Dermis blood vessel endothelial cell (primary cell): ENCODE data around the gene CEP126. TPM values are rescaled to one million over a fixed set of nuclear protein-coding genes. Genes with fewer than 3 reads are reported as not detected.
"Not testable (repeated sequence)": the region's sequence is repeated elsewhere in the genome, so short reads cannot be mapped to it uniquely, and the experiment has no call there.

ENCODE experiments used
- DNase-seq: peaks from one replicate; pipeline ENCODE4 v3.0.0; 2010
- total RNA-seq: library from RNA; depleted of rRNA; stranded (reverse); fragments of >200 nt; gene quantifications from 2 replicates; pipeline ENCODE4 v1.2.3, GENCODE V29; 2014

Gene CEP126
- total RNA-seq, 1 donor from 2014 or later = 0.34 TPM

- no peak for DNase-seq
Measured at GRCh38 chr11:101929294-101929915, 14.6 kb downstream of the CEP126 start.

- DNase-seq = no peak
Measured at GRCh38 chr11:101931692-101932091, 16.9 kb downstream of the CEP126 start.

- no peak for DNase-seq
Measured at GRCh38 chr11:101940901-101941520, 26.2 kb downstream of the CEP126 start.

GRCh38 chr11:101944923-101945322 lies 30.1 kb downstream of the CEP126 start:
- no peak for DNase-seq

GRCh38 chr11:101945448-101945847 lies 30.6 kb downstream of the CEP126 start:
- no peak for DNase-seq

GRCh38 chr11:101949680-101950220 lies 34.9 kb downstream of the CEP126 start:
- no peak for DNase-seq

- DNase-seq = no peak
Measured at GRCh38 chr11:101955278-101955677, 40.5 kb downstream of the CEP126 start.

GRCh38 chr11:101955701-101956100 lies 40.9 kb downstream of the CEP126 start:
- DNase-seq = no peak

GRCh38 chr11:101960231-101960630 lies 45.4 kb downstream of the CEP126 start:
- no peak for DNase-seq

- DNase-seq = not testable (repeated sequence)
Measured at GRCh38 chr11:101964200-101964599, 49.4 kb downstream of the CEP126 start.

- no peak for DNase-seq
Measured at GRCh38 chr11:101974255-101974654, 59.4 kb downstream of the CEP126 start.

- no peak for DNase-seq
Measured at GRCh38 chr11:101974771-101975170, 60.0 kb downstream of the CEP126 start.

GRCh38 chr11:101975734-101976133 lies 60.9 kb downstream of the CEP126 start:
- no peak for DNase-seq

- no peak for DNase-seq
Measured at GRCh38 chr11:101987370-101987769, 72.6 kb downstream of the CEP126 start.

GRCh38 chr11:101993172-101993571 lies 78.4 kb downstream of the CEP126 start:
- DNase-seq = no peak

- DNase-seq = not testable (repeated sequence)
Measured at GRCh38 chr11:101994052-101994469, 79.3 kb downstream of the CEP126 start.

- DNase-seq = no peak
Measured at GRCh38 chr11:101996111-101996510, 81.3 kb downstream of the CEP126 start.

GRCh38 chr11:102001657-102002338 lies 87.0 kb downstream of the CEP126 start:
- DNase-seq = no peak

- no peak for DNase-seq
Measured at GRCh38 chr11:102004220-102004619, 89.4 kb downstream of the CEP126 start.

GRCh38 chr11:102005306-102005705 lies 90.5 kb downstream of the CEP126 start:
- DNase-seq = no peak

- DNase-seq = no peak
Measured at GRCh38 chr11:102006835-102007566, 92.2 kb downstream of the CEP126 start.

GRCh38 chr11:102007567-102008437 lies 93.0 kb downstream of the CEP126 start:
- DNase-seq = peak; percentile 65
